Measurements from ENCODE around the gene SWT1.
A peak's percentile ranks its signal among the peaks of the same experiment; 100 is the strongest.
"Not testable (repeated sequence)": the region's sequence is repeated elsewhere in the genome, so short reads cannot be mapped to it uniquely, and the experiment has no call there.

Gene SWT1

DNA sequence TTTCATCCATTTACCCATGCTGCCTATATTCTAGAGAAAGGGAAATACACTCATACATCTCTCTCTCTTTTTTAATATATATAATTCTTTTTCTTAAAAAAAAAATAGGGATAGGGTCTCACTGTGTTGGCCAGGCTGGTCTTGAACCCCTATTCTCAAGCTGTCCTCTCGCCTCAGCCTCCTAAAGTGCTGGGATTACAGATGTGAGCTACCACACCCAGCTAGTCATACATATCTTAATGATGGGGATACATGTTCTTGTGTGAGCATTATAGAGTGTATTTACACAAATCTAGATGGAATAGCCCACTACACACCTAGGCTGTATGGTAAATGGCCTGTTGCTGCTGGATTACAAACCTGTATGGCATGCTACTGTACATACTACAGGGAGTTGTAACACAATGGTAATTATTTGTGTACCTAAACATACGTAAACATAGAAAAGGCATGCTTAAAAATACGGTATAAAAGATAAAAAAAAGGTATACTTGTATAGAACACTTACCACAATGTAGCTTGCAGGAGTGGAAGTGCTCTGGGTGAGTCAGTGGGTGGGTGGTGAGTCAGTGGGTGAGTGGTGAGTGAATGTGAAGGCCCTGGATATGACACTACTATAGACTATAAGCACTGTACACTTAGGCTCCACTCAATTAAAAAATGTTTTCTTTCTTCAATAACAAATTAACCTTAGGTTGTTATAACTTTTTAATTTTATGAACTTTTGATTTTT lies 87.2 kb downstream of the SWT1 start:
- peak in 1 of 3 experiments; percentile 12 for DNase-seq (ENCODE audit: low read depth in 2 of 3, low spot score in 2 of 3)

DNA sequence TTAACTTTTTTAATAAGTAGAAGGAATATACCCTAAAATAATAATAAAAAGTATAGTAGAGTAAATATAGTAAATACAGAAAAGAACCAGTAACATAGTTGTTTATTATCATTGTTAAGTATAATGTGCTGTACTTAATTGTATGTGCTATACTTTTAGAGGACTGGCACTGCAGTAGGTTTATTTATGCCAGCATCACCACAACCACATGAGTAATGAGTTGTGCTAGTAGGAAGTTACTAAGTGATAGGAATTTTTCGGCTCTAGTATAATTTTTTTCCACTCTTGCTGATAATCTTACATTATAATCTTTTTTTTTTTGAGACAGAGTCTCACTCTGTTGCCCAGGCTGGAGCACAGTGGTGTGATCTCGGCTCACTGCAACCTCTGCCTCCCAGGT lies 88.5 kb downstream of the SWT1 start:
- DNase-seq (ENCODE audit: low read depth in 2 of 3, low spot score in 2 of 3) = no peak

DNA sequence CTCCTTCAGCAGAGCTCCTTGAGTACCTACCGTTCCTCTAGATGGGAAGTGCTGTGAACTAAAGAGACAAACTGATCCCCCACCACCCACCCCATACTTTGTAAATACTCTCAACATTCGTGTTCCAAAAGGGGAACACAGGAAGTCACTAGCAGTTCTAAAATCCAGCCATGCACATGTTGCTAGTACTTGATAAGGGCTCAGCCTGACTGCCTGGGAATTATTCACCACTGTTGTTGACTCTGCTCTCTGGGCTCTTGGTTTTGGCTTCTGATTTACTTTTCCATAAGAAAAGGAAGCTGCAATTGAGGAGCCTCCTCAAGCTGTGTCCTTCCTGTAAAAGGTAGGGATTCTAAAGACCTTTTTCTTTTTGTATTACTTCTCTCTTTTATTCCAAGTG lies 92.6 kb downstream of the SWT1 start:
- DNase-seq (ENCODE audit: low read depth in 2 of 3, low spot score in 2 of 3) = no peak

DNA sequence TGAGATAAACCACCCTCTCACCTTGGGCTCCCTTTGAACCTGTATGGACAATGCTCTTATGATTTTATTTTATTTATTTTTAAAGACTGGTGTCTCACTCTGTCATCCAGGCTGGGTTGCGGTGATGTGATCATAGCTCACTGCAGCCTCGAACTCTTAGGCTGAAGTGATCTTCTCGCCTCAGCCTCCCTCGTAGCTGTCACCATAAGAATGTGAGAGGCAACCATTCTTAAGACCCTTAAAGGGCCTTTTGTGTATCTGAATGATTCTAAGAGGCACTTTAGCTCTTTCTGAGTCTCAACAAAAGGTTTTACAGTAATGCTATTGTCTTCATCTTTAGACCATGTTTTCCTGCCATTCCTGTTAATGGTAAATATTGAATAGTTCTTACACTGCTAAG lies 93.1 kb downstream of the SWT1 start:
- no peak for DNase-seq (ENCODE audit: low read depth in 2 of 3, low spot score in 2 of 3)

DNA sequence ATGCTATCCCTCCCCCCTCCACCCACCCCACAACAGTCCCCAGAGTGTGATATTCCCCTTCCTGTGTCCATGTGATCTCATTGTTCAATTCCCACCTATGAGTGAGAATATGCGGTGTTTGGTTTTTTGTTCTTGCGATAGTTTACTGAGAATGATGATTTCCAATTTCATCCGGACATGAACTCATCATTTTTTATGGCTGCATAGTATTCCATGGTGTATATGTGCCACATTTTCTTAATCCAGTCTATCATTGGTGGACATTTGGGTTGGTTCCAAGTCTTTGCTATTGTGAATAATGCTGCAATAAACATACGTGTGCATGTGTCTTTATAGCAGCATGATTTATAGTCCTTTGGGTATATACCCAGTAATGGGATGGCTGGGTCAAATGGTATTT lies 95.0 kb downstream of the SWT1 start:
- DNase-seq (ENCODE audit: low read depth in 2 of 3, low spot score in 2 of 3) = not testable (repeated sequence)

DNA sequence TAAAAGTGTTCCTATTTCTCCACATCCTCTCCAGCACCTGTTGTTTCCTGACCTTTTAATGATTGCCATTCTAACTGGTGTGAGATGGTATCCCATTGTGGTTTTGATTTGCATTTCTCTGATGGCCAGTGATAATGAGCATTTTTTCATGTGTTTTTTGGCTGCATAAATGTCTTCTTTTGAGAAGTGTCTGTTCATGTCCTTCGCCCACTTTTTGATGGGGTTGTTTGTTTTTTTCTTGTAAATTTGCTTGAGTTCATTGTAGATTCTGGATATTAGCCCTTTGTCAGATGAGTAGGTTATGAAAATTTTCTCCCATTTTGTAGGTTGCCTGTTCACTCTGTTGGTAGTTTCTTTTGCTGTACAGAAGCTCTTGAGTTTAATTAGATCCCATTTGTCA lies 95.4 kb downstream of the SWT1 start:
- not testable (repeated sequence) for DNase-seq (ENCODE audit: low read depth in 2 of 3, low spot score in 2 of 3)

DNA sequence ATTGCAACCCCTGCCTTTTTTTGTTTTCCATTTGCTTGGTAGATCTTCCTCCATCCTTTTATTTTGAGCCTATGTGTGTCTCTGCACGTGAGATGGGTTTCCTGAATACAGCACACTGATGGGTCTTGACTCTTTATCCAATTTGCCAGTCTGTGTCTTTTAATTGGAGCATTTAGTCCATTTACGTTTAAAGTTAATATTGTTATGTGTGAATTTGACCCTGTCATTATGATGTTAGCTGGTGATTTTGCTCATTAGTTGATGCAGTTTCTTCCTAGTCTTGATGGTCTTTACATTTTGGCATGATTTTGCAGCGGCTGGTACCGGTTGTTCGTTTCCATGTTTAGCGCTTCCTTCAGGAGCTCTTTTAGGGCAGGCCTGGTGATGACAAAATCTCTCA lies 98.6 kb downstream of the SWT1 start:
- not testable (repeated sequence) for DNase-seq (ENCODE audit: low read depth in 2 of 3, low spot score in 2 of 3)

DNA sequence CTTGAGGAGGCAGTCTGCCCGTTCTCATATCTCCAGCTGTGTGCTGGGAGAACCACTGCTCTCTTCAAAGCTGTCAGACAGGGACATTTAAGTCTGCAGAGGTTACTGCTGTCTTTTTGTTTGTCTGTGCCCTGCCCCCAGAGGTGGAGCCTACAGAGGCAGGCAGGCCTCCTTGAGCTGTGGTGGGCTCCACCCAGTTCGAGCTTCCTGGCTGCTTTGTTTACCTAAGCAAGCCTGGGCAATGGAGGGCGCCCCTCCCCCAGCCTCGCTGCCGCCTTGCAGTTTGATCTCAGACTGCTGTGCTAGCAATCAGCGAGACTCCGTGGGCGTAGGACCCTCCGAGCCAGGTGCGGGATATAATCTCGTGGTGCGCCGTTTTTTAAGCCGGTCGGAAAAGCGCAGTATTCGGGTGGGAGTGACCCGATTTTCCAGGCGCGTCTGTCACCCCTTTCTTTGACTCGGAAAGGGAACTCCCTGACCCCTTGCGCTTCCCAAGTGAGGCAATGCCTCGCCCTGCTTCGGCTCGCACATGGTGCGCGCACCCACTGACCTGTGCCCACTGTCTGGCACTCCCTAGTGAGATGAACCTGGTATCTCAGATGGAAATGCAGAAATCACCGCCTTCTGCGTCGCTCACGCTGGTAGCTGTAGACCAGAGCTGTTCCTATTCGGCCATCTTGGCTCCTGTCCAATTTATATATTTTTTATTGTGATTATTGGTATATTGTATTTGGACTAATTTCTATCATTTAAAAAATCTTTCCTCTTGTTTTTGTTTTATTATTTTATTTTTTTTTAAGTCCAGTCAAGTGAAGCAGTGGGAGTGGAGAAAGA lies 100.4 kb downstream of the SWT1 start:
- not testable (repeated sequence) for DNase-seq (ENCODE audit: low read depth in 2 of 3, low spot score in 2 of 3)

DNA sequence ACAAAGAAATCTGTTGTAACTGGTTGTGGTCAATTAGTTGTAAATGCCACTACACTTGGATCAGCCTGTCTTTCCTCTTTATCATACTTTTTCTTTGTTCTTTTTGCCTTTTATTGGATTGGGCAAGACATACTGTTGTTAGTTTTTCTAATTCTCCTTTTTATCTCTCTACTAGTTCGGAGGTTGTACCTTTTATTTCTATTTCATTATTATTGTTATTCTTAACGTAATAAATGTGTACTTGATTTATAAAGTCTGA lies 100.9 kb downstream of the SWT1 start:
- DNase-seq (ENCODE audit: low read depth in 2 of 3, low spot score in 2 of 3) = no peak

DNA sequence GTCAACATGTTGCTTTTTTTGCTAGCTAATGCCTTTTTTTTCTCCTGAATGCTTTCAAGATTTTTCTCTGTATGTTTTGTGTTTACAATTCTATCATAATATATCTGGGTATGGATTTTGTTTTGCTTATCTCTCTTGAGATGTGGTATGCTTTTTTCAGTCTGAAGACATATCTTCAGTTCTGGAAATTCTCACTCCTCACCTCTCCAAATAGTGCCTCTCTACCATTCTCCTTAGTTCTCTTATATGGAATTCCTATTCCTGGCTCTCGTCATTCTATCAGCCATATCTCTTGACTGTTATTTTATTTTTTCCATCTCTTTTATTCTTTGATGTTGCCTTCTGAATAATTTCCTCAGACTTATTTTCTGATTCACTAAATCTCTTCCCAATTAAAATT lies 101.7 kb downstream of the SWT1 start:
- no peak for DNase-seq (ENCODE audit: low read depth in 2 of 3, low spot score in 2 of 3)

DNA sequence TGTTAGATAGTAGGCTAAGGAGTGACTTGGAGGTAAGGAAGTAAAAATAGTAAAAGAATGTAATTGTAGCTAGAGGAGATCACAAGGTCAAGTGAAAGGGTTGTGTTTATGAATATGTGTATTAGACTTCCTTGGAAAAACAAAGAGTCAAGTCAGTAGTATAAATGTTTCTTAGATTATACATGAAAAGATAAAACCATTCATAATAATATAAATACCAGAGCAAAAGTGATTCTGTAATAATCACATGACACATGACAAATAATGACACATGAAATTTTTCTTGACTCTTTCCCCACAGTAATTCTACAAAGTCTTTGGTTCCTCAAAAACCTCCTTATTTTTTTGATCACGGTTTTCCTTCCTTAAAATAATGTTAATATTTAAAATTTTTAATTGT lies 103.6 kb downstream of the SWT1 start:
- DNase-seq (ENCODE audit: low read depth in 2 of 3, low spot score in 2 of 3) = no peak

DNA sequence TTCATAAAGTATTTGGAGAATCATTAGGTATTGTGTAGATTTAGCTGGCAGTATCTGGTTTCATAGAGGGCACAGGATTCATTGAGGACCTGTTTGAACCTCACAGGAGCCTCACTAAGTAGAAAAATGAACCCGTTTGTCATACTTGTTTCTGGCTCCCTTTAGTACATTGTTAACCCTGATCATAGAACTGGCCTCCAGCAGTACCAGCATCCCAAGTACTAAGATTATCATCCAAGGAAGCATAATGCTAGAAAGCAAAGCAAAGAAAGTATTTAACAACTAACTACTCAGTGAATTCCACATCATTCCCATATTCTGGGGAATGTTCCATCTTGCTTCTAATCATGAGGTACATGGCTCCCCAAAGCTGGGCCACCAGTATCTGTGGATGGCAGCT lies 105.2 kb downstream of the SWT1 start:
- no peak for DNase-seq (ENCODE audit: low read depth in 2 of 3, low spot score in 2 of 3)

DNA sequence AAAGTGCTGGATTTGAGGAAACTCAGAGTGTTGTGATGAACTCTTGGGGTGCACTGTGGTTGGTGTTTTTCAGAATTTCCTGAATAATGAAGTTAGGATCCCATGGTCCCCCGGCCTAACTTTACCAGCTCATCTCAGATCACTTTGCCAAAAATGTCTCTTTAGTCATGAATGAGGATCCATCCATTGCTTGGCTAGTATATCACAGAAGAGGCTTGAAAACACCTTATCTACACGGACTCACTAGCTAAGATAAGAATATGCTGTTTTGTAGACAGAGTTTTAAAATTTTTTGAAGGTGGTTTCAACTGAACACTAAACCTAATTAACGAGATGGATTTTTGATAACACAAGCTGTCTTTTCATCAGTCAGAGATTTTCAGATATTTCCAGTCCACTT lies 106.3 kb downstream of the SWT1 start:
- no peak for DNase-seq (ENCODE audit: low read depth in 2 of 3, low spot score in 2 of 3)

DNA sequence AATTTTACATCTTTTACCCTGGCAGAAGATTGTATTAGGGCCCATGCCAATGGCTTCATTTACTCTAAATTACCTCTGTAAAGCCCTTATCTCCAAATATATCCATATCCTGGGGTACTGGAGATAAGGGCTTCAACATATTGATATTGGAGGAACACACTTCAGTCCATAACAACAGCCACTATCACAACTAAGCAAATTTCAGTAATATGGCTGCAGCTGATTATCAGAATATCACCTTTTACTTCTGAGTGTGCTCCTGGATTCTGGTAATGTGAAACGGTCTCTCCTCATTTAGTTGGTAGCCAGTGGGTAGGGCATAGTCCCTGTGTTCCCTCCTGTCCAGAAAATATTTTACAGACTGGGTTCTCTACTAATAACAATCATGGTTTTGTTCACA lies 106.8 kb downstream of the SWT1 start:
- no peak for DNase-seq (ENCODE audit: low read depth in 2 of 3, low spot score in 2 of 3)

DNA sequence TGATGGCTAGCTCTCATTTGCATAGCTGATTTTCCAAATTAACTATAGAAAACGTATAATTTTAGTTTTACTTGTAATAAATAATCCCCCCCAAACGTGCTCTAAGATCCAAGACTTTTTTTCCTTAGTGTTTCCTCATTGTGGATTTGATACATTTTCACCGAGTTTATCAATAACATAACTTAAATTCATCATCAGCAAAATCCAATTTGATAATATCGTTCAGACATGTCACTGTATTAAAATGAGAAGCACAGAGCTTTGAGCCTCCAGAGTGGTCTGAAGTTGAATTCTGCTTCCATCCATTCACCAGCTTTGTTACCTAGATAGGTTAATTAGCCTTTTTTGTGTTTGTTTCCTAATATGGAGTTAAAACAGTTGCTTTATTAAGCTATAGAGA lies 108.3 kb downstream of the SWT1 start:
- no peak for DNase-seq (ENCODE audit: low read depth in 2 of 3, low spot score in 2 of 3)

DNA sequence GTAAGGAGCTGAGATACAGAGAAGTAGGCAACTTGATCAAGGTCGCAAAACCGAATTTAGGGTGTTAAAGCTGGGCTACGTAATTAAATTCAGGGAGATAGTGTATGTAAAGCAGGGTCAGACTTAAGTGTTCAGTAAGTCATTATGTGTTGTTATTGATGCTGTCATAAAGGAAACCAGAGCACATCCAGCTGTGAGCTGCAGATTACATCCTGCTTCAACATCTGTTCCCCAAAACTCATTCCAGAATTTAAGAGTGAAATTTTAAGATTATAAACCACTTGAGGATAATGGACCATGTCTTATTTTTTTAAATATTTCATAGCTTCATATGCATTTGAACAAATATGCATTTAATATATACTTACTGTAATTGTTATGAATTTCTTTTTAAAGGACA lies 110.3 kb downstream of the SWT1 start:
- no peak for DNase-seq (ENCODE audit: low read depth in 2 of 3, low spot score in 2 of 3)

DNA sequence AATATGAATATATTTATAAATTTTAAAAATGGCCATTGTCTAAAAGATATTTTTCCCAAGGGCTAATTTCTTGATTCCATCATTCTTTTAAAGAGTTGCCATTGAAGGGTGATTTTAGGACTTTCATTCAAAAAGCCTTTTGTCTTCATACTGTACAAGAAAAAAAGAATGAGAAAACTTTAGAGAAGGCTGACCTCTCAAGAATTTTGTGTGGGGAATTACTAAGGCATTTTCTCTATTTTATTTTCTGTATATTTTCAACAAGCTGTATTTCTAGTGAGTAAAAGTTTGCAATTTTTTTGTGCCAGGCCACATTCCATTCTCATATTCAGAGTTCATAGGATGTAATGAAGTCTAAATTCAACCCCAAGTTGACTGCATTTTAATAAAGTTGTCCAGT lies 110.7 kb downstream of the SWT1 start:
- no peak for DNase-seq (ENCODE audit: low read depth in 2 of 3, low spot score in 2 of 3)

DNA sequence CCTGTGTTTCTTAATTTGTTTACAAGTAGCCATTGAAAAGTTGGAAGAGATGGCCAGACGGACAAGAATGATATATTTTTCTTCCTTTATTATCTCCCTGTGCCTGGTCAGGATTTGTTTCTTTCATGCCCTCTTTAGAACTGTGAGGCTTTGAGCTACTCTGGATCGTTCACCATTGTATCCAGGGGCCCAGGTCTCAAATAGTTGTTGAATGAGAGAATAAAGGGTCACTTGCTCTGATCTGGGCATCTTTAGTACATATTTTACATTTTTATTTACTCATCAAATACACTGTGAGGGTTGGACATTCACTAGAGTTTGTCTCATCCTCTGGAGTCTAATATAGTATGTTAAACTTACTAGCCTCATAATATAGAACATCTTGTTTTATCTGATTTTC lies 111.4 kb downstream of the SWT1 start:
- no peak for DNase-seq (ENCODE audit: low read depth in 2 of 3, low spot score in 2 of 3)

DNA sequence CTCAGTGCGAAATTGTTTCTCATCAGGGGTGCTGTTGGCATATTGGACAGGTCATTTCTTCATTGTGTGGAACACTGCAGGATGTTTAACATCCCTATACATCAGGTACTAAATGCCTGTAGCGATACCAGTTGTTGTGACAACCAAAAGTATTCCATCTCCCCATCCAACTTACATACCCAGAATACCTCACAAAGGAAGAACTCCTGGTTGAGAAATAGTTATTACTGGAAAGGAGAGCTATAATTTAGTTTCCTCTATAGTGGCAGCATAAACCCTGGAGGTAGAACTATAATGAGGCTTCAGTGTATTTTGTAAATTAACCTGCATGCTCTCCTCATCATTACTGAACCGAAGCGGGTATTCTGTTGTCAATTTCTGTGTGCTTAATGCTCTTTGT lies 115.0 kb downstream of the SWT1 start:
- no peak for DNase-seq (ENCODE audit: low read depth in 2 of 3, low spot score in 2 of 3)

DNA sequence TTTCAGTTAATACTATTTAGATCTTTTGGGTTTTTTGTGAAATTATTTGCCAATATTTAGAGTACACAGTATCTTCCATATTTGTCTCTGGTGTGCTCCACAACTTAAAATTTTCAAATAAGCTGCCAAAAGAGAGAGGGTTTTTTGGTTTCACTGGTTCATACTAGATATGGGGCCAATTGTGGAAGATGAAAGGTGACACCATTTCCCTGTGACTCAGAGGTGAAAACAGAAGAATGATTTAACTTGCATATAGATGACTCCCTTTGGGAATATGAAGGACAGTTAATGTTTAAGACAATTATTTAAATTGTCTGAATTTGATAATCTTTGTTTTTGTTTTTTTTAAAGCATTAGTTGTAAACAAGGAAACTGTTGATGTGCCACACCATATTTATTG lies 122.6 kb downstream of the SWT1 start:
- no peak for DNase-seq (ENCODE audit: low read depth in 2 of 3, low spot score in 2 of 3)

DNA sequence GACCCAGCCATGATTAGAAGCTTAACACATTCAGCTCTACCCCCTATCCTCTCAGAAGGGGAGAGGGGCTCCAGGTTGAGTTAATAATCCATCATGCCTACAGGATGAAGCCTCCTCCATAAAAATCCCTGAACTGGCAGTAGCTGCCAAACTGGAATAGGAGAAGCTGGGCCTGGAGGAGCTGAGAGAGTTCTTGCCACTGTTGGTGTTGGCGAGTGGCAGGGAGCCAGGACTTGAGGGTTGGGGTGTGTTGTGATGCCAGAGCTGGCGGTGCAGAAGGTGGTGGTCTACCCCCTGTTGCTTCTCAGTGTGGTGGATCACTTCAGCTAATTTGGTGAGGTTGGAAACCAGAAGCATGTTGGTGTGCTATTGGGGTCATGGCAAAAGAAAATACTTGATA lies 123.6 kb downstream of the SWT1 start:
- DNase-seq (ENCODE audit: low read depth in 2 of 3, low spot score in 2 of 3) = no peak

DNA sequence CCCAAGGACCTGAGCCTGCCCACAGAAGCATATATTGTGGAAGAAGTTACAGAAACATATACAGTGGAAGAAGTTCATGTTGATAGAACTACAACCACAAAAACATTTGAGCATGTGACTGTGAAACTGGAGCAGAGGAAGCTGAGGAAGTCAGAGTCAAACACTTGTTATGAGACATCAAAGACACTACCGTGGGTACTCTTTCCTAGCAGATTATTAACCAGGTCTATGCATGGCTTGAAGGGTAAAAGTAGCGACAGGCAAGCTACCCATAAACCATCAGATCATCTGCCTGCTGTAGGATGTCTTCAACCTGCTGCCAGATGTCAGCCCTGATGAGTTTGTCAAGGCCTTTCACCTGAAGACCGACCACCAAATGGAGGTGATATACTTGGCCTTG lies 124.3 kb downstream of the SWT1 start:
- DNase-seq (ENCODE audit: low read depth in 2 of 3, low spot score in 2 of 3) = no peak

DNA sequence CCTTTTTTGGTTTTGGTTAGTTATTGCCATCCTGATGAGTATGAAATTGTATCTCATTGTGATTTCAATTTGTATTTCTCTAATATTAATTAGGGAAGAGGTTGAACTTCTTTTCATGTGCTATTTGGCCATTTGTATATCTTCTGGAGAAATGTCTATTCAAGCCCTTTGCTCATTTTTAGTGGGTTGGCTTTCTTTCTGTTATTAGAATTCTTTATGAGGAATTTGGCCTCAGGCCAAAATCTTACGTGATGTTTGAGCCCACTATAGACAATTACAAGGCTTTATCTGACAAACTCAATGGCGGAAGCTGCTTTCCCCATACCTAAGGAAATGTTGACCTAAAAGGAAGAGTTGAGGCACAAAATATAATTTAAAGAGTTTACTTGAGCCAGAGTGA lies 127.1 kb downstream of the SWT1 start:
- DNase-seq (ENCODE audit: low read depth in 2 of 3, low spot score in 2 of 3) = no peak

Data from activated CD8-positive, alpha-beta memory T cell treated with anti-CD3 and anti-CD28 coated beads for 48 hours (primary cell).